ENCODE measurements around the gene FARP2.

GRCh38 chr2:241307055-241307454 is 49.0 kb upstream of the FARP2 start:
- TF ChIP-seq EP300 (IDR thresholded peaks at IDR 0.05; ENCODE audit: borderline replicate concordance in 1 of 2, control insufficient read depth in 1 of 2, low read depth in 2 of 2, low read length in 2 of 2) (no peak), NFYB (IDR thresholded peaks at IDR 0.05; ENCODE audit: insufficient read depth, low read depth, low read length) (no peak), USF1 (IDR thresholded peaks at IDR 0.05; ENCODE audit: borderline replicate concordance, extremely low read length, insufficient read depth, low read depth, low read length) (no peak)
- TF ChIP-seq, protein P1, sequence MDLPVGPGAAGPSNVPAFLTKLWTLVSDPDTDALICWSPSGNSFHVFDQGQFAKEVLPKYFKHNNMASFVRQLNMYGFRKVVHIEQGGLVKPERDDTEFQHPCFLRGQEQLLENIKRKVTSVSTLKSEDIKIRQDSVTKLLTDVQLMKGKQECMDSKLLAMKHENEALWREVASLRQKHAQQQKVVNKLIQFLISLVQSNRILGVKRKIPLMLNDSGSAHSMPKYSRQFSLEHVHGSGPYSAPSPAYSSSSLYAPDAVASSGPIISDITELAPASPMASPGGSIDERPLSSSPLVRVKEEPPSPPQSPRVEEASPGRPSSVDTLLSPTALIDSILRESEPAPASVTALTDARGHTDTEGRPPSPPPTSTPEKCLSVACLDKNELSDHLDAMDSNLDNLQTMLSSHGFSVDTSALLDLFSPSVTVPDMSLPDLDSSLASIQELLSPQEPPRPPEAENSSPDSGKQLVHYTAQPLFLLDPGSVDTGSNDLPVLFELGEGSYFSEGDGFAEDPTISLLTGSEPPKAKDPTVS (IDR thresholded peaks at IDR 0.05; ENCODE audit: low read depth, low read length): no peak

Data from GM12878 (cell line).